ENCODE results near the gene INTS11.

Gene INTS11

GRCh38 chr1:1312450-1313314 is 11.8 kb downstream of the INTS11 start:
- DNase-seq = no peak

GRCh38 chr1:1311107-1312104 is 13.1 kb downstream of the INTS11 start:
- no peak for DNase-seq

- DNase-seq = no peak
Measured at GRCh38 chr1:1310476-1311053, 13.9 kb downstream of the INTS11 start.

DNA sequence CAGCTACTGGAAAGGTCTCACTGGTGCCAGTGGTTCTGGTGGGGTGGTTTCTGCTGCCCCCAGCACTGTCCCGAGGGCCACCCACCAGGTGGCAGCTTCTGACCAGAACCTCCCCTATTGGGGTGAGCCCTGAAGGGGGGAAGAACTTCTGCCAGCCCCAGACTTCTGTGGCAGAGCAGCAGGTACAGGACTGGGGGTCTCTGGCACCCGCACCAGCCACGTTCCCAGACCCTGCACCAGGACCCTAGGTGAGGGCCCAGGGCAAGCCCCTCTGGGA is 14.4 kb downstream of the INTS11 start:
- DNase-seq = no peak

- DNase-seq = no peak
Measured at GRCh38 chr1:1309251-1310108, 15.0 kb downstream of the INTS11 start.

DNA sequence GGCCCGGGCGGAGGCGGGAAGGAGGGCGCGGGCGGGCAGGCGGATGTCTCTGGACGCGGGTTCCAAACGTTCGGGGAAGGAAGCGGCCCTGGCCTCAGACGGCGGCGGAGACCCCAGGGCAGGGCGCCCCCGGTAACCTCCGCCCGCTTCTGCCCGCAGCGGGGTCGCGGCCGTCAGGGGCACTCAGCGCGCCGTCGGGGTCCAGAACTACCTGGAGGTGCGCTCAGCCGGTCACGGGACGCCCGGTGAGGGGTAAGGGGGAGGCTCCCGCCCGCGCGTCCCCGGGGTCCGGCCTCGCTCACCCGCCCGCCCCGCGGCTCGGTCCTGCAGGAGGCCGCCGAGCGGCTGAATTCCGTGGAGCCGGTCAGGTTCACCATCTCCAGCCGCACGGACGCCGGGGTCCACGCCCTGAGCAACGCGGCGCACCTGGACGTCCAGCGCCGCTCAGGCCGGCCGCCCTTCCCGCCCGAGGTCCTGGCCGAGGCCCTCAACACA is 15.7 kb downstream of the INTS11 start:
- no peak for DNase-seq

- DNase-seq = peak; percentile 86
Measured at GRCh38 chr1:1307923-1308755, 16.3 kb downstream of the INTS11 start, which contains the start of the genes ACAP3 and PUSL1. TSS of gene ACAP3 (minus strand) at chr1:1307930. CDS start at chr1:1307815, 115 bp downstream. TSS of gene PUSL1 (plus strand) at chr1:1308597. CDS start at chr1:1308644, 47 bp downstream.

DNA sequence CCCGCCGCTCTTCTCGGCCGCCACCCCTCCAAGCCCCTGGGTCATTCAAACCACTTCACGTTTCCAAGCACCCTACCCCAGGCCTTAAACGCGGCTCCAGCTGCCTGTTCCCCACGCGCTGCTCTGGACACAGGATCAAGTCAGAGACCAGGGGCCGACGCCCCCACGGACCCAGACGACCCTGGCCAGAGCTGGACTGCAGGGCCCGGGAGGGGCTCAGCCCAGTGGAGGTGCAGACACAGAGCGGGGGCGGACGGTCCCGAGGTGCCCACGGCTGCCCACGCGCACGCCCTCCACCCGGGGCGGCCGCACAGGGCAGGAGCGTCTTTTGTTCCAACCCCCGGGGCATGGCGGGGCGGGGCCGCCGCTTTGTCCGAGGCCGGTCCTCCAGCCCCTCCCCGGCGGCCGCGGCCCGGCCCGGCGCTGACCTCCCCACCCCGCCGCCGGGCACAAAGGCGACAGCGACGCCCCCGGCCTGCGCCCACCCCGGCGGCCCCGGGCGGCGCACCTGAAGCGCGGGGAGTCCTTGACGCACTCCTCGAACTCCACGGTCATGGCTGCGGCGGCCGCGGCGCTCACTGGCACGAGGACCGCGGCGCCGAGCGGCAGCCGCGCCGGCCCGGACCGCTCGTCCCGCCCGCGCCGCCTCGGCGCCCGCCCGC is 17.1 kb downstream of the INTS11 start:
- no peak for DNase-seq

DNA sequence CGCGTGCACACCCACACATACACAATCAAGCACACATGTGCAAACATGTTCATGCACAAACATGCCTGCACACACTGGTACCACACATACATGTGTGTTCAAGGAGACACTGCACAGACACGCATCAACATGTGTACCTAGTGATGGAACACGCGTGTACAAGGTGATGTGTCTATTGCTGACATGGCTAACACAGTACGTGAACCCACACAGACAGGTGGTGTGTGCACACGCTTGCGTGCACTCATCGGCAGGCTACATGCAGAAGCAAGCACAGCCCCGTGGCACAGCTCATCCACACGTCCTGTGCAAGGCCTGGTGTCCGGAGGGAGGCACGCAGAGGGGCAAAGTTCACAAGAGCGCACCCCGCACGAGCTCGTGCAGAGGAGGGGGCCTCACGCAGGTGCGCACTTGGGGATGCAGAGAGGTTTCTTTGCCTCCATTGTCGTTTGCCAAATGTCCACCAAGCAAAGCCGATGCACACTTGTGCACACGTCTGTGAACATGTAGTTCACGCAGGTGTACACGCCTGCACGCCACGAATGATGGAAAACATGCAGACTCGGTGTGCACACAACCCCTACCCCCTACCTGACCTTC is 17.7 kb downstream of the INTS11 start:
- DNase-seq = no peak

DNA sequence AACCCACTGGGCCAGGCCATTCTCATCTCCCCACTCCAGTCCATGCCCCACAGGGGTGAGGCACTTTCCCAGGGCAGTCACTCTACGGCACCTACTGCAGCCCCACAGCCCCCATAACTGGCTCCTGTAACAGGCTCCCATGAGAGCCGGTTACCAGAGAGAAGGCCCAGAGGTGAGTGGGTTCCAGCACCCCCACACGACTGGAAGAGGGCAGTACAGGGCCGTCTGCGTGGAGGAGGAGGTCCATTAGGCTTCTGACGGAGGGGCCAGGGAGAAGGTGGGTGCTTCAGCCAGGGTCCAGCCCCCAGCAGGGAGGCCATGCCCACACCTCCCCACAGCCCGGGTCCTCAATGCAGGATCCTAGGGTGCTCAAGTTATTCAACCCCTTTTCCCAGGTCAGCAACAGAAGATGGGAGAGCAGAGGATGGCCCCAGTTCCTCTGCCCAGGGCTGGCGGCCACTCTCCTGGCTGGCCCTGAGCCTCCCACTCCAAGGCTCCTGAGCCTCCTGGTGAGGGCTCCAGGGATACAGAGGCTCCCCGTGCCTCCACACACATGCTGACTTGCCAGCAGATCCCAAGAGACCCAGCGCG is 18.3 kb downstream of the INTS11 start:
- DNase-seq = no peak

DNA sequence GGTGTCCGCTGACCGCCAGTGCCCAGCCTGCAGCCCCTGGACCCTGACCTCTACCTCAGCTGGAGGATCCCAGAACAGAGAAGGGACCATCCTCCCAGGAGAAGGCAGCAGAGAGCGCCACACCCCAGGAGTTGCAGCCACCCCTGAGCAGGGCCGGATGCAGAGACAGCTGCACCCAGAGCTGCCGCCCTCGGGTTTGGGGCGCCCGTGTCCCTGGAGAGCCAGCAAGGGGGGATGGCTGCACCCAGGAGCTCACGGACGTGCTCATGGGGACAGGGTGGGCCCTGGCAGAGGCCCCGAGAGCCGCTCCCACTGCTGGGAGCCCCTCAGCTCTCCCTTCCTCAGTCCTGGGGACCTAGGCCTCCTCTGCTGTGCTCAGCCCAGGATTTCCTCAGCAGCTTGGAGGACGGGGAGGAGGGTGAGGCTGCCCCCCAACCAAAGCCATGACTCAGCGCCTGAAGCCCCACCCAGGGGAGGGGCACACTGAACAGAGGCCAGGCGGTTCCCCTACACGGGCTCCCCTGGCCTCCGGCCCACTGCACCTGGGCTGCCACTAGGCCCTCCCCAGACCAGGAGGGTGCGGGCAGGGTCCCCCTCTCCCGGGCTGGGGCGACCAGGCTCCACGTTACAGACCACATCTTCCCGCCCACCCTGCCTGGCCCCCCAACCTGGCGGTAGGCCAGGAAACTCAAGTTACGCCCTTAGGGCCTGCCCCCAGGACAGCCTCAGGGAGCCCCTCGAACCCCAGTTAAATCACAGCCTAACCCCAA is 19.0 kb downstream of the INTS11 start:
- peak; percentile 75 for DNase-seq

DNA sequence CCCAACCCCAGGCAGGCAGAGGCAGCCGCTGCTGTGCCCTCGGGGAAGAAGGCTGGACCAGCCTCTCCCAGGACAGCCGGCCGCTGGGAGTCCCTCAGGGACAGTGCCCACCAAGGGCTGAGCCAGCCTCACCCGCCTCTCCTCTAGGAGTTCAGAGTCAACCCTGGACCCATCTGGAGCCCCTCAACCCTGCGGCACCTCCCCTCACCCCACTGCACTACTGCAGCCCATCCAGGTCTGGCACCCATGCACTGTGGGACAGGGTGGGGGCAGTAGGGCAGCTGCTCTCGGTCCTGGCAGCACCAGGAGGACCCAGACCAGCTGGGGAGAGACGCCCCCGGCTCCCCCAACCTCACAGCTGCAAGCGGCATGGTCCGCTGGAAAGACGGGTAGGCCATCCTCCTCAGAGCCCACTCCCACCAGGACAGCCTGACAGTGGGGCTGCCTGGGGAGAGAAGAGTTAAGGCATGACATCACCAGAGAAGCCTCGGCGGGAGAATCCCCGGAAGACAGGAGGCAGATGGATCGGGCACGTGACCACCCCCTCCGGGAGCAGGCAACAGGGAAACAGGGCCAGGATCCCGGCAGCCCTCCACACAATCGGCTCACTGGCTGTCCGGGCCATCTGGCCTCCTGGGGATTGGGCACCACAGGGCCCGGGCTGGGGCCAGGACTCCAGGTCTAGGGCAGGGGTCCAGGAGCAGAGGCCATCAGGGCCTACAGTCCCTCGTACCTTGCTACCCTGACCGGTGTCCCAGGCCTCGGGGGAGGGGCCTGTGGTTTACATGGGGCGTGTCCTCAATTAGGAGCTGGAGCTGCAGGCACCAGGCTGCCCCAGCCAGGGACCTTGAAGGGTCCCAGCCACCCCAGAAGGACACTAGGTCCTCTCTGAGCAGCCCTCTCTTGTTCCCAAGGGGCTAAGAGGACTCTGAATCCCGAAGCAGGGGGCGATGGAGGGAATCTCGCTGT is 19.8 kb downstream of the INTS11 start:
- no peak for DNase-seq

- no peak for DNase-seq
Measured at GRCh38 chr1:1303736-1304135, 20.7 kb downstream of the INTS11 start.

DNA sequence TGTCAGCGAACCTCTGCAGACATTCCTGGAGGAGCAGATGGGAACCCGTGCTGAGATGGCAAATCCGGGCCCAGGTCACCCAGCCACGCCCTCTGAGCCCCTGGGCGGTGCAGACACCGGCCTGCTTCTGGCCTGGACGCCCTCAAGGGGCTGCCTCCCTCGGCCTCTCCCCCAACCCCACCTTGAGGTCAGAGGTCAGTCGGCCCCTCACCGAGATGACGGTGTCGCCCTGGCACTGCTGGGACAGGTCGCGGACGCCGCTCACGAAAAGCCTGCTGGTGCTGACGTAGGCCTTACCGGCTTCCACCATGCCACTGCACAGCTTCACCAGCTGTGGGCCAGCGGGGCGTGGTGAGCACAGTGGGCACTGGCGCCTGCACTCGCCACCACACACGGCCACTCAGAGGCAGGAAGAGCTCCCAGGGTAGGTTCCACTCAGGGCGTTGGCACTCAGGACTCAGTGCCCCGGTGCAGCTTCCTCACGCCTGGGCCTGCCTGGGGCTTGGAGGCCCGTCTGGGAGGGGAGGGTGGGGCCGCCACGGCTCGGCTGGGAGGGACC is 21.4 kb downstream of the INTS11 start:
- no peak for DNase-seq

DNA sequence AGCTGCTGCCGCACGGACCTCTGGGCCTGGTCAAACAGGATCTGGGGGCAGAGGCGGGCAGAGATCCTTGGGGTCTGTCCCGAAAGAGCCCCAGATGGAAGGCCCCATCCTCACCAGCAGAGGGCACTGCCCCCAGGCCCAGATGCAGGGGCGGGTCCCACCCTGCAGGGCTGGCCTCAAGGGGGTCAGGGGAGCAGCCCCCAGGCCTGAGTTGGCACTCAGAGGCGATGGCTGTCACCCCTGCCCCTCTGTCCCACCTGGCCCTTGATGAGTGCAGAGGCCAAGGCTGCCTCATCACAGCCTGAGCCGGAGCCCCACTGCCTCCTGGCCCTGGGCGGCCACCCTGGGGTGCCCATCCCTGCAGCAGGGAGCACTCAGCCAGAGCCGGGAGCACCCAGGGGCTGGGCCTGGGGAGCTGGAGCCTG is 22.4 kb downstream of the INTS11 start:
- no peak for DNase-seq

- no peak for DNase-seq
Measured at GRCh38 chr1:1300352-1300739, 24.1 kb downstream of the INTS11 start.

DNA sequence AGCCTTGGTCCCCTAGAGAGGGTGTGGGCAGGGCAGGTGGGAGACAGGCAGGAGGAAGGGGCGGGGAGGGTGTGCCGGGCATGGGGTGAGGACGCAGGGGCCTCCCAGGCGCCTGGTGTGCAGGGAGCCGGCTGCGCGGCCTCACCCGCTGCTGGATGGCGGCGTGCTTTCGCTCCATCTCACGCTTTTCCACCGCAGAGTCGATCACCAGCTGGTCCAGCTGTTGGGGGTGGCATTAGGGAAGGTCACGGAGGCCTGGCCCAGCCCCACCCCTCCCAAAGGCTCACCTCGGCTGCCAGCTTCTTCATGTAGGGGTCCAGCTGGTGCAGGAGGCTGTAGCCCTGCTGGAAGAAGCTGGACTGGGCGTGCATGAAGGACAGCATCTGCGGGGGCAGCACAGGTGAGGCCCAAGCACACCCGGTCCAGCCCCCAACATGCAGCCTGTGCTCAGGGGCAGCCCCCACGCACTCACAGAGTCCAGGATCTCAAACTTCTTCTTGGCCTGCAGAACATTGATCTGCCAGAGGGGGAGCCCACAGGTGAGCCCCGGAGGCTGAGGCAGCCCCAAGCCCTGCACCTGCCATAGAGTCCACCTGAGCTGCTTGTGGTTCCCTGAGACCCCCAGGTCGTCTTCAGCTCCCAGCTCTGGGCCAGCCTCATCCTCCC is 24.6 kb downstream of the INTS11 start:
- no peak for DNase-seq

All from activated effector memory CD4-positive, alpha-beta T cell treated with Interleukin-2 at 50 U/mL for 16 hours (primary cell).